ENCODE results near the gene KATNBL1.

KATNBL1 gene

DNA sequence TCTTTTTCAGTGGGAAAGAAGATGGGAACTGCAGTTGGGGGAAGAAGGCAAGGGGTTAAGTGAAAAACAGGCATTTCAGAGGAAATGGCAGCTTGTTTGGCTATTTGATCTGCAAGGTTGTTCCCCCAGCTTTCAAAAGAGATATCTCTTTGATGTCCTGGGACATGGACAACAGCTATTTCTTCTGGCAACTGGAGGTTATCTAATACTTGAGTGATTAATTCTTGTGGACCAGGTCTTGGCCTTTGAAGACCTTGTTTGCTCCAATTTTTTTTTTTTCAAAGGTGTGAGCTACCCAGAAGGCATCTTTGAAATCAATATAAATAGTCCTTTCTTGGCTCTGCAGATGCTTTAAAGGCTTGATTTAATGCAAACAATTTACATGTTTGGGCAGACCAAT lies 51.5 kb downstream of the KATNBL1 start:
- ChIA-PET CTCF (interaction anchor here (0.7 kb wide), 1 partner anchor 47 kb away, joined by 3 read pairs; no protein-coding TSS in a partner anchor), POLR2A (no interaction called here)
- TF ChIP-seq CTCF (IDR thresholded peaks at IDR 0.05; ENCODE audit: insufficient read depth, low read length, missing control alignments), result no peak
- no peak for DNase-seq (ENCODE audit: low read depth, low spot score)
- no peak overlapping the region for H3K4me3 ChIP-seq (ENCODE audit: low read depth, low read length)

DNA sequence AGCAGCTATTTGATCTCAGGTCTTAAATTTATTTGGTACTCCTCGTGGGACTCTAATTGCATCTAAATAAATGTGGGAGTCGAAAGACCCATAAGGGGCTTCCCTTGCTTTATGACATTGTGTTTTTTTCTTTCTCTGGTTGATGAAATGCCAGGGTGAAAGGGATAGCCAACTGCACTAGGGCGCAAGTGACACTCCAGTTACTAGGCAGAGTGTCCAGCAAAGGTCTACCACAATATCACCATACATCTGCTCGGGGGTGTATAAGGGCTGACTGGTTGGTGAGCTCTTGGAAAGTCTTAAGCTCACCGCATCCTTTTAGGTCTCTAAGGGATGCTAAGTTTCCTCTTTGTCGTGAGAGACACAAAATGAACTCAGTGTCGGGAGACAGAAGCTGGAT lies 54.0 kb downstream of the KATNBL1 start:
- H3K4me3 ChIP-seq (ENCODE audit: low read depth, low read length), result no peak overlapping the region
- POLR2A ChIA-PET, result no interaction called here
- CTCF ChIA-PET, result interaction anchor here (1.6 kb wide), 1 partner anchor 212 kb away, joined by 4 read pairs; no protein-coding TSS in a partner anchor
- no peak for TF ChIP-seq CTCF (IDR thresholded peaks at IDR 0.05; ENCODE audit: insufficient read depth, low read length, missing control alignments)
- no peak for DNase-seq (ENCODE audit: low read depth, low spot score)

GRCh38 chr15:34154725-34155204 lies 55.1 kb downstream of the KATNBL1 start:
- no peak overlapping the region for H3K4me3 ChIP-seq (ENCODE audit: low read depth, low read length)
- ChIA-PET POLR2A (interaction anchor here (0.7 kb wide), 1 partner anchor 49 kb away, joined by 3 read pairs; no protein-coding TSS in a partner anchor), CTCF (interaction anchor here (0.9 to 1.6 kb wide), 4 partner anchors 13 to 213 kb away, joined by 3 to 4 read pairs (median 4); no protein-coding TSS in a partner anchor)
- no peak for TF ChIP-seq CTCF (IDR thresholded peaks at IDR 0.05; ENCODE audit: insufficient read depth, low read length, missing control alignments)
- DNase-seq (ENCODE audit: low read depth, low spot score), result no peak

- no peak for TF ChIP-seq CTCF (IDR thresholded peaks at IDR 0.05; ENCODE audit: insufficient read depth, low read length, missing control alignments)
- no peak overlapping the region for H3K4me3 ChIP-seq (ENCODE audit: low read depth, low read length)
- CTCF ChIA-PET, result interaction anchor here (1.0 kb wide), 1 partner anchor 38 kb away, joined by 3 read pairs; no protein-coding TSS in a partner anchor
- no peak for DNase-seq (ENCODE audit: low read depth, low spot score)
- POLR2A ChIA-PET, result interaction anchor here (0.6 kb wide), 1 partner anchor 44 kb away, joined by 3 read pairs; no protein-coding TSS in a partner anchor
These were observed 62.3 kb downstream of the KATNBL1 start for GRCh38 chr15:34147371-34148140.

- no peak overlapping the region for H3K4me3 ChIP-seq (ENCODE audit: low read depth, low read length)
- POLR2A ChIA-PET, result no interaction called here
- TF ChIP-seq CTCF (IDR thresholded peaks at IDR 0.05; ENCODE audit: insufficient read depth, low read length, missing control alignments), result no peak
- no peak for DNase-seq (ENCODE audit: low read depth, low spot score)
- CTCF ChIA-PET, result interaction anchor here (1.1 to 2.7 kb wide), 3 partner anchors 25 to 78 kb away, joined by 4 to 7 read pairs (median 4); partner anchors contain the start of gene KATNBL1
These were observed 76.4 kb downstream of the KATNBL1 start for GRCh38 chr15:34133511-34133910.

GRCh38 chr15:34132881-34133280 lies 77.0 kb downstream of the KATNBL1 start:
- ChIA-PET CTCF (interaction anchor here (0.8 to 2.7 kb wide), 4 partner anchors 8 to 77 kb away, joined by 3 to 7 read pairs (median 4); partner anchors contain the start of gene KATNBL1), POLR2A (no interaction called here)
- no peak for DNase-seq (ENCODE audit: low read depth, low spot score)
- H3K4me3 ChIP-seq (ENCODE audit: low read depth, low read length), result no peak overlapping the region
- no peak for TF ChIP-seq CTCF (IDR thresholded peaks at IDR 0.05; ENCODE audit: insufficient read depth, low read length, missing control alignments)

Measured in AG04449 (cell line).